Suprapubic skin (tissue), 4 donors: Measurements from ENCODE around the gene RPTOR.

Experiments
- EP300 ChIP-seq: sonication (generic); formaldehyde crosslinking; IDR thresholded peaks from one replicate; pipeline ENCODE4 v1.6.1; 2017; ENCODE audit warnings: antibody characterized with exemption
- POLR2AphosphoS5 ChIP-seq, 3 donors: sonication (generic); formaldehyde crosslinking; IDR thresholded peaks; one replicate each; pipeline ENCODE4 v1.6.1; 2017; ENCODE audit warnings: antibody characterized with exemption in 3 of 3
- TF ChIP-seq, protein P1 (sequence below), 2 donors: fragments of 200-600 bp in 1 of 2; fragments of 450-650 bp in 1 of 2; sonication (generic) in 1 of 2; IDR thresholded peaks; one replicate each; pipeline ENCODE4 v1.5.1; 2016 to 2019; ENCODE audit warnings: antibody characterized with exemption in 2 of 2, mild to moderate bottlenecking in 1 of 2, moderate library complexity in 1 of 2

DNA sequence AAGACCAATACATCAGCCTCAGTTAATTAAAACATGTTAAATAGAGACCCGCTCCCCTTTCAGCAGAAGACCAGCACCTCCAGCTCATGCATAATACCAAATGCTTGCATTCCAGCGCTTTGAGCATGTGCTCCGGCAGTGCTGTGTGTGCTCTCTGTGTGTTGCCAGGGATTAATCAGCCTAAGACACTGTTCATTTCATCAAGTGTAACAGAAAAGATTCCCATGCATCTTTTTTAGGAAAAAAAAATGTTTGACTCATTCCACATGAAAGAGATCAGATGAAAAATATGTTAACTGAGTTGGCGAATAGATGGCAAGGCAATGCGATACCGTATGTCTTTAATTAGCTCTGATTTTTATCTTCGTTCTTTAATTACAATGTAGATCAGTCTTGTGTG, 187.6 kb downstream of the RPTOR start:
- TF ChIP-seq EP300 (no peak), POLR2AphosphoS5 (IDR thresholded peaks at IDR 0.05) (no peak)
- TF ChIP-seq, protein P1, sequence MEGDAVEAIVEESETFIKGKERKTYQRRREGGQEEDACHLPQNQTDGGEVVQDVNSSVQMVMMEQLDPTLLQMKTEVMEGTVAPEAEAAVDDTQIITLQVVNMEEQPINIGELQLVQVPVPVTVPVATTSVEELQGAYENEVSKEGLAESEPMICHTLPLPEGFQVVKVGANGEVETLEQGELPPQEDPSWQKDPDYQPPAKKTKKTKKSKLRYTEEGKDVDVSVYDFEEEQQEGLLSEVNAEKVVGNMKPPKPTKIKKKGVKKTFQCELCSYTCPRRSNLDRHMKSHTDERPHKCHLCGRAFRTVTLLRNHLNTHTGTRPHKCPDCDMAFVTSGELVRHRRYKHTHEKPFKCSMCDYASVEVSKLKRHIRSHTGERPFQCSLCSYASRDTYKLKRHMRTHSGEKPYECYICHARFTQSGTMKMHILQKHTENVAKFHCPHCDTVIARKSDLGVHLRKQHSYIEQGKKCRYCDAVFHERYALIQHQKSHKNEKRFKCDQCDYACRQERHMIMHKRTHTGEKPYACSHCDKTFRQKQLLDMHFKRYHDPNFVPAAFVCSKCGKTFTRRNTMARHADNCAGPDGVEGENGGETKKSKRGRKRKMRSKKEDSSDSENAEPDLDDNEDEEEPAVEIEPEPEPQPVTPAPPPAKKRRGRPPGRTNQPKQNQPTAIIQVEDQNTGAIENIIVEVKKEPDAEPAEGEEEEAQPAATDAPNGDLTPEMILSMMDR (IDR thresholded peaks at IDR 0.05) = no peak
